Activated naive CD4-positive, alpha-beta T cell treated with anti-CD3 and anti-CD28 coated beads, Interleukin-2, amount 50 U/mL, for 24 hours (primary cell): ENCODE data around the gene KIRREL3.

Experiments
- H3K27ac Mint-ChIP-seq: one replicate; pipeline ENCODE4 v1.8.0; 2021; ENCODE audit warnings: mild to moderate bottlenecking, mixed read lengths
- H3K27me3 Mint-ChIP-seq: one replicate; pipeline ENCODE4 v1.8.0; 2021; ENCODE audit warnings: mixed read lengths
- H3K36me3 Mint-ChIP-seq: one replicate; pipeline ENCODE4 v1.8.0; 2021; ENCODE audit warnings: mixed read lengths
- H3K4me1 Mint-ChIP-seq: one replicate; pipeline ENCODE4 v1.8.0; 2021; ENCODE audit warnings: mixed read lengths
- H3K4me3 Mint-ChIP-seq: one replicate; pipeline ENCODE4 v1.8.0; 2021; ENCODE audit warnings: mild to moderate bottlenecking, mixed read lengths
- H3K9me3 Mint-ChIP-seq: one replicate; pipeline ENCODE4 v1.8.0; 2021; ENCODE audit warnings: mixed read lengths

KIRREL3 gene

DNA sequence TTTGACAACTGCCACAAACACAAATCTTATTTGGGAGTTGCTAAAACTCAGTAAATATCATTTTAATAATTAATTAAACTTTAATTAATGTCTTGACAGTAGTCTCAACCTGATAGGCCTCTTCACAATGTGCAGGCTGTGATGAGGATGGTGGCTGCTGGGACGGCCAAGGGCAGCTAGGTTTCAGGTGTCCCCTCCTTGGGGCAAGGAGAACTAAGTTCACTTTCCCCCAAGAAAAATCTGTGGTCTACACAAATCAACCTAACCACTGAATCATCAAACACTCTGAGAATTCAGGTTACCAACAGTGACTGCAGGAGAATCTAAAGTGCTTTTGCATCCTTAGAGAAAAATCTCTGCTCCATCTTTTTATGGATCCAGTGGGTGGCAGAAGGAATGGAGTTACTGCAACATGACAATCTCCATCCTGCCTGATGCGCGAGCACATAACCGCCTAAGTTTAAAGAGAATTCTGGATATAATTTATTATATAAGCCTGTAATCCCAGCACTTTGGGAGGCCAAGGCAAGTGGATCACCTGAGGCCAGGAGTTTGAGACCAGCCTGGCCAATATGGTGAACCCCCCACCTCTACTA is 289.7 kb downstream of the KIRREL3 start:
- no peaks in the 10 kb centered on the region for H3K4me1 Mint-ChIP-seq
- H3K36me3 Mint-ChIP-seq: no peaks in the 10 kb centered on the region
- no peak overlapping the region for H3K4me3 Mint-ChIP-seq
- H3K27ac Mint-ChIP-seq: no peak overlapping the region
- H3K9me3 Mint-ChIP-seq: no peaks in the 10 kb centered on the region
- peaks cover 7% of the 10 kb centered on the region for H3K27me3 Mint-ChIP-seq

DNA sequence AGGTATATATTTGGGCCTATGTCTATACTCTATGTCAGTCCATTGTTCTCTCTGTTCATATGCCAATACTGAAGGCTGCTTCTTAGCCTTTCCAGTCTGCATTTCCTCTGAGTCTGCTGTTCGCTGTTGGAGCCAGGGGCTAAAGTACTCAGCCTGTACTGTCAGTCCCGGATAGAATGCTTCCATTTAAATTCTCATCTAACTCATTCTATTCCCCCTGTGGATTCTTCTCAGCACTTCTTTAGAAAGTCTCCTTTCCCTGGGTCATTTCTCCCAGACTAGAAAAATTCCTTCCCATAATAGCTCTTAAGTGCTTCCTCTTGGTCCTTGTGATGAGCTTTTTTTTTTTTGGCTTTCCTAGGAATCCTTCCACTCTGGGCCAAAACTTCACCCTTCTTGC is 293.1 kb downstream of the KIRREL3 start:
- Mint-ChIP-seq H3K4me1 (no peaks in the 10 kb centered on the region), H3K27ac (no peak overlapping the region), H3K4me3 (no peak overlapping the region), H3K36me3 (no peaks in the 10 kb centered on the region), H3K27me3 (peaks cover 1% of the 10 kb centered on the region), H3K9me3 (no peaks in the 10 kb centered on the region)

DNA sequence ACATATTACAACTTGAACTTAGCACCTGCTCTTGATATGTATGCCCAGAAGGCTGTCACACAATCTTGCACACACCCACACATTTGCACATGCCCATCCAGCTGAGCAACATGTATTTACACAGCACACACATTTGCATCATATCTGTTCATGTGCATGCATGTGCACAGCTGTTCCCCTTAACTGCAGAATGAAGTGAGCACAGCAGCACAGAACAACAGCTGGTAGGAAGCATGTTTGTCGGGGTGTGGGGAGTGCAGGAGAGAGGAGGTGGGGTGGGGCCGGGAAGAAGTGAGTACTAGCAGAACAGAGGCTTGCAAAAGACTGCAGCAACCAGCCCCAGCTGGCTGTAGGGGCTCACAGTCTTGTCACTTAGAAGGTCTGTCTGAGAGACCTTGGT is 296.5 kb downstream of the KIRREL3 start:
- Mint-ChIP-seq H3K9me3 (no peaks in the 10 kb centered on the region), H3K27ac (no peak overlapping the region), H3K4me1 (no peaks in the 10 kb centered on the region), H3K4me3 (no peak overlapping the region), H3K36me3 (no peaks in the 10 kb centered on the region), H3K27me3 (peaks cover 1% of the 10 kb centered on the region)

DNA sequence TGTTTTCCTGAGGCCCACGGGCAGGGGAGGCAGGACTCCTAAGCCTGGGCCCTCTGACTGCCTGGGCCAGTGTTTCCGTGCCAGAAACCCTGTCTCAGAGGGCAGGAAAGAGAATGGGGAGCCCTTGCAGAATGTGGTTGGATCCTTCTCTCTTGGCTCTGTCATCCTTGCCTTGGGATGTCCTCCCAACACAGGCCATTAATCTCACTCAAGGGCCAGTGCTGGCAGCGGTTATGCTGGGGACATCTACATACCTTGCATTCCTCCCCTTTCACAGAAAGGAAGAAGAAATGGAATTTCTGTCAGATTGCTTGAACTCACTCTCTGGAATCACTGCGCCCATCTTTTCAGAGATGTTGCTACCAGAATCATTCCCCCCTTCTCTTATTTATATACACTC is 296.9 kb downstream of the KIRREL3 start:
- no peak overlapping the region for H3K4me3 Mint-ChIP-seq
- H3K4me1 Mint-ChIP-seq: no peaks in the 10 kb centered on the region
- no peak overlapping the region for H3K27ac Mint-ChIP-seq
- H3K9me3 Mint-ChIP-seq: no peaks in the 10 kb centered on the region
- peaks cover 1% of the 10 kb centered on the region for H3K27me3 Mint-ChIP-seq
- H3K36me3 Mint-ChIP-seq: no peaks in the 10 kb centered on the region

DNA sequence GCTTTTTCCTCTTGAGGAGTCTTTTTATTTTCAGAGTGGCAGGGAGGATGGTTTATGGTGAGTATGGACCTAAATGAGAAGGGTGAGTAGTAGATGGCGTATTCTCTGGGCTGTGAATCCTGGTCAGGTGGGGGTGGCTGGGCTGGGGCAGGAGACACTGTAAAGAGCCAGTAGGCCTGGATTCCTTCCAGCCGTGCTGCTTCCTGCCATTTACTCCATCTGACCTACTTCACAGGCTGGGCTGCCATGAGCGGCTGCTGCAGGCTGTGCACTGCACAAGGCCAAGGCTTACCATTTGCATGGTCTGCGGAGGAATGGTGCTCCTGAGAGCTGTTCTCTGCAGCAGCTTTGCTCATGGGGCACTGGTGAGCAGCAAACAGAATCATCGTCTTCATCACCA is 297.6 kb downstream of the KIRREL3 start:
- Mint-ChIP-seq H3K36me3 (no peaks in the 10 kb centered on the region), H3K27me3 (peaks cover 3% of the 10 kb centered on the region), H3K27ac (no peak overlapping the region), H3K9me3 (no peaks in the 10 kb centered on the region), H3K4me1 (no peaks in the 10 kb centered on the region), H3K4me3 (no peak overlapping the region)

DNA sequence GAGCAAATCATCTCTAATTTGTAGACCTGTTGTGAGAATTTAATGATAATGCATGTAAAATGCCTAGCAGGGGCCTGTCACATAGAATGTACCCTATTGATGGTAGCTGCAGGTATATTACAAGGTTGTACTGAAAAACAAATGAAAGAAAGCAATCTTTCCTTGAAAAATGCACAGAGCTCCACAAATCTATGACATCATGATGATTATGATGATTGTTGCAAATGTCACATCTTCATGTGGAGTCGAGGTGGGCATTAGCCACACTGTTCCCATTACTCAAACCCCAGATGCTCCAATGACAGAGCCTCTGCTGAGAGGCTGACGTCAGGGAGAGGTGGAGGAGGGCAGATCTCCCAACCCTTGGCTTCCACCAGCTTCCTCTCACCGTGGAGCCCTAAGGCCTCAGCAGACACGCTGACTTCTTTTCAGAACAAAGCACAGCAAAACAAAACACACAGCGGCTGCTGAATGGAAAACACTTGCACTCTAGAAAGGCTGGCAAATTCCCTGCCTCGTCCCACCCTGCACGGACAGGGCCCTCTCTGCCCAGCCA is 298.3 kb downstream of the KIRREL3 start:
- no peak overlapping the region for H3K4me3 Mint-ChIP-seq
- no peaks in the 10 kb centered on the region for H3K9me3 Mint-ChIP-seq
- H3K36me3 Mint-ChIP-seq: no peaks in the 10 kb centered on the region
- H3K4me1 Mint-ChIP-seq: no peaks in the 10 kb centered on the region
- no peak overlapping the region for H3K27ac Mint-ChIP-seq
- peaks cover 3% of the 10 kb centered on the region for H3K27me3 Mint-ChIP-seq

DNA sequence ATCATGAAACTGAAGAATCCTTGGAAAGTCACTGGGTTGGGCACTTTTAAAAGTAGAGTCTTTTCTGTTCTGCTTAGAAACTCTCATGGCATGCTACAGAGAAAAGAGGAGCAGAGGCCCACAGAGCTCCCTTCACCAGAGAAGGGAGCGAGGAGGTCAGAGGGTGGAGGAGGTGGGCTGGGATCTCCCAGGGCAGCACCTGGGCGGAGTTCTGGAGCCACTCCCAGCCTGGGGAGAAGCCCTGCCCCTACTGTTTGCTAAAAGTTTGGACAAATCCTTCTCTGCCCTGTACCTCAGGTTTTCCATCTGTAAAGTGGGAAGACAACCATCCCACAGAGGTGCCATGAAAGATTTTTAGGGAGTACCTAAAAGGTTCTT is 299.1 kb downstream of the KIRREL3 start:
- Mint-ChIP-seq H3K4me1 (no peaks in the 10 kb centered on the region), H3K4me3 (no peak overlapping the region), H3K36me3 (no peaks in the 10 kb centered on the region), H3K27me3 (peaks cover 3% of the 10 kb centered on the region), H3K27ac (no peak overlapping the region), H3K9me3 (no peaks in the 10 kb centered on the region)

DNA sequence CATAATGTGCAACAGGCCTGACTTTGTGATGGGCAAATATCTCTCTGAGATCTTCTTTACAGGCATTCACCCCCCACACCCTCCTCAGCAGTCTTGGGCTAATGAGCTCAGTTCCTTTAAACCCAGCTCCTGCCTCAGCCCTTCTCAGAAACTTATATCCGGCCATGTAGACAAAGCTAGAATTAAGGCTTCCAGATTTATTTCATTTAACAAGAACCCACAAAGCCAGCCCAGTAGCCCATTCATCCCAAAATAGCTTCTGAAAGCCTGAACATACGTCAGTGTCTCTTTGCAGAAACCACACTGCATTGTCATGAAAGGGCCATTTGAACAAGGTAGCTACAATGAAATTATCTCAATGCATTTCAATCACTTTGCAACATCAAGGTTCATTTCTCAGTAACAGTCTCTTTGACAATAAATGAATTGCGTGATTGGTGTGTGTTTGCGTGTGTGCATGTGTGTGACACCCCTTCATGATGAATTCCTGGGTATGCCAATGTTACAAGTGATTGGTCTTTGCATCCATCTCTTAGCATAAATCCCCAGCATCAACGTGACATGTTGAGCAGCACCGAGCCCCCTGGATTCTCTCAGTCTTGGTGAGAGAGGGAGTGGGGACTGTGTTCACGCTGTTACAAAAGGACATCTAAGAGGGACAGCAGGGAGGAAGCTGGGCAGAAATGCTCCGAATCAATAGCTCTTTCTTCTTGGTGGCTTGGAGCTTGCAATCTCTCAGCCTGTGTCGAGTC is 299.6 kb downstream of the KIRREL3 start:
- Mint-ChIP-seq H3K36me3 (no peaks in the 10 kb centered on the region), H3K4me1 (no peaks in the 10 kb centered on the region), H3K9me3 (no peaks in the 10 kb centered on the region), H3K27me3 (peaks cover 3% of the 10 kb centered on the region), H3K27ac (no peak overlapping the region), H3K4me3 (no peak overlapping the region)

DNA sequence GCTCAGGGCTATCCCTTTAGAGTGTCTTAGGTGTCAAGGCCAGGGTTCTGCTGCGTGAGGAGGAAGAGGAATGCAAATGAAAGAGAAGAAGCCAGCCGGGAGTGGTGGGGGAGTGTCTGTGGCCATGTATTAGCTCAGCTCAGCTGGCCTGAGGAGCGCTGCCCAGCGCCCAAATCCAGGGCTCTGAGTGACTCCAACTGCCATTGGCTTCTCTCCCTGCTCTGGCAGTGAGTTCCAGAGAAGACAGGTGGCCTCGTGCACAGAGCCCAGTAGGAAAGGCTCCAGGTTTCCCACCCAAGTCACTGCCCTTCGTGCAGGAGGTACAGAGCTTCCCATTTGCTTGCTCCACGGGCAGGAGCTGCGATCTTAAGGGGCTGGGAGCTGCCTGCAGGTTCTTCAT is 302.0 kb downstream of the KIRREL3 start:
- Mint-ChIP-seq H3K4me3 (no peak overlapping the region), H3K4me1 (no peaks in the 10 kb centered on the region), H3K36me3 (no peaks in the 10 kb centered on the region), H3K9me3 (no peaks in the 10 kb centered on the region), H3K27ac (no peak overlapping the region), H3K27me3 (peaks cover 3% of the 10 kb centered on the region)

DNA sequence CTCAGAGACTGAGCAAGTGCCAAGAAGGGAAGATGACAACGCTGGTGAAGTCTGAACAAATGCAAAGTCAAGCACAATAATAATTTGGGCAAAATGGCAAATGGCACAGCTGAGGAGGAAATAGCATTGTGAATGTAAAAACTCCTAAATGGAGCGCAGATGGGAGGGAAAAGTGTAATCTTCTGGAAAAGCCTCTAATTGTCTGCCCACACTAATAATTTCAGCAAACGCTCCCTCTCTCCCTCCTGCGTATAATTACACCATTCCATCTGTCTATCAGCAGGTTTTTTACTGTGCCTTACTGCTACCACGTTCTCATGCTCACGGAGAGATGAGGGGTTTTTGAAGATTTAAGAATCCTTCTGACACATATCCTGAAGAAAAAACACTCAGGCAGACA is 302.6 kb downstream of the KIRREL3 start:
- Mint-ChIP-seq H3K36me3 (no peaks in the 10 kb centered on the region), H3K9me3 (no peaks in the 10 kb centered on the region), H3K4me1 (no peaks in the 10 kb centered on the region), H3K27ac (no peak overlapping the region), H3K4me3 (no peak overlapping the region), H3K27me3 (peaks cover 2% of the 10 kb centered on the region)

DNA sequence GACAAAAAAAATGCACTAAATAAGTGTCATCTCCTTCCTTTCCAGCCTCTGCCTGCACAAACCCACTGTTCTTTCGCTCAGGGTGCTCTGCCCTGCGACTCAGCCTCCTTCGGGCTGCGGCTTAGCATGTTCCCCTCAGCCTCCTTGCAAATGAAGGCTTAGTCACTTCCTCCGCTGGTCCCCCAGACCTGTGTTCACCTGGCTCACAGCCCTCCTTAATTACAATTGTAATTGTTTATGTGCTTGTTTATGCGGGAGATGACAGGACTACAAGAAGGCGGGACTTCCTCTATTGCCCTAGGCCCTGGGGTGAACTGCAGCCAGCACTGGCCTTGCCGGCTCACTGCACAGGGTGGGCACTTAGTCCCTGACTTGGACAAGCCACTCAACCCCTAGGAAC is 303.6 kb downstream of the KIRREL3 start:
- H3K36me3 Mint-ChIP-seq: no peaks in the 10 kb centered on the region
- no peaks in the 10 kb centered on the region for H3K9me3 Mint-ChIP-seq
- H3K4me1 Mint-ChIP-seq: no peaks in the 10 kb centered on the region
- no peak overlapping the region for H3K27ac Mint-ChIP-seq
- H3K27me3 Mint-ChIP-seq: peaks cover 2% of the 10 kb centered on the region
- no peak overlapping the region for H3K4me3 Mint-ChIP-seq

DNA sequence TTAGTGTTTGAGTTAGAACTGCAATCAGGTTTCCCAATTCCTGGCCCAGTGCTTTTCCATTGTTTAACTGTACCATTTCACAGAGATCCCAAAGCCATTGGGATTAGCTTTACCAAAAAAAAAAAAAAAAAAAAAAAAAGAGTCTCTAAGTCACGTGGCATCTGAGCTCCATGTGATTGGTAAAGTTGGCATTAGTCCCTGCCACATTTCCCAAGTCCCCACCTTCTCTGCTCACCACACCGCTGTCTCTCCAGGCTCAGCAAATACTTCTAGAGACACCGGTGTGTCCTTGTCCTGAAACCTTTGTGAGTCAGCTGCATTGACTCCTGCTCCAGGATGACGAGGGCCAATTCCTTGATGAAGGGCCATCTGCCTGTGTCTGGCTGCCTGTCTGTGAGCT is 305.3 kb downstream of the KIRREL3 start:
- no peaks in the 10 kb centered on the region for H3K36me3 Mint-ChIP-seq
- H3K4me1 Mint-ChIP-seq: no peaks in the 10 kb centered on the region
- no peaks in the 10 kb centered on the region for H3K9me3 Mint-ChIP-seq
- H3K27me3 Mint-ChIP-seq: peaks cover 2% of the 10 kb centered on the region
- no peak overlapping the region for H3K4me3 Mint-ChIP-seq
- H3K27ac Mint-ChIP-seq: no peak overlapping the region

DNA sequence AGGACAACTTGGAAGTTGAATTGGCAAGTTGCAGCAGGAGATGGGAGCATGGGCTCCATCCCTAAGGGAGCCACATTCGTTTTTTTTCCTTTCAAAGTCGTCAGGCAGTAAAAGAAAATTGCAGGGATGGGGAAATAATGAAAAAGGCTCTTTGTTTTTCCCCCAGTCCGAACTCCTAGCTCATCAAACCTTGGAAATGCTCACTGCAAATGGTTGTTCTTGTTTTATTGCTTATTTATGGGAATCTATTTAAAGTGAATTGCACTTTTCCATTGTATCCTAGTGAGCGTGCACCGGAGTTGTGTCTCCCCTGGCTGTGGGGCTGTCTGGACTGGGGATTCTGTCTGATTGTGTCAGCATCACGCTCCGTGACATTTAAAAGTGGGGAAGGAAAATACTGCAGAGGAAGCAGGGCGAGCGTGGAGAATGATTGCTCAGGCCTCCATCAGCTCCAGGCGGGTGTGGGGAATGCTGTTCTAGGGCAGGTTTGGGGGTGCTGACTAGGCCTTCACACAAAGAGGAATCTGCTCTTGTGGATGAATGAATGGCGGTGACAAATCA is 306.4 kb downstream of the KIRREL3 start:
- Mint-ChIP-seq H3K4me1 (no peaks in the 10 kb centered on the region), H3K4me3 (no peak overlapping the region), H3K27ac (no peak overlapping the region), H3K27me3 (peaks cover 2% of the 10 kb centered on the region), H3K36me3 (no peaks in the 10 kb centered on the region), H3K9me3 (no peaks in the 10 kb centered on the region)

DNA sequence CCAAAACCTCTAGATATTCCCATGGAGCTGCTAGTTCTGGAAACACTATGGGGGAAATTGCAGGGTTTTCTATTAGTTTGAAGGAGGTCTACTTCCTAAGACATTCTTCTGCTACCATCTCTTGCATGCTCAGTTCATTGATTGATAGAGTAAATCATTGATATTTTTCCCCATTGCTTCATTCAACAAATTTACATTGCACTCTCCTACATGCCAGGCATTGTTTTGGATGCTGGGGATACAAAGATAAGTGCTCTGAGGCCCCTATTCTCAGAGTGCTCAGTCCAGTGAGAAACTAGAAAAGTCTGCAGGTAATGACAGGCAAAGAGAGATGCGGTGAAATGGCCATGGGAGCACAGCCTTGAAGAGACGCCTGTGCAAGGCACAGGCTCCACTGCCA is 313.1 kb downstream of the KIRREL3 start:
- no peaks in the 10 kb centered on the region for H3K4me1 Mint-ChIP-seq
- H3K36me3 Mint-ChIP-seq: no peaks in the 10 kb centered on the region
- no peak overlapping the region for H3K4me3 Mint-ChIP-seq
- H3K27ac Mint-ChIP-seq: no peak overlapping the region
- H3K27me3 Mint-ChIP-seq: no peaks in the 10 kb centered on the region
- no peaks in the 10 kb centered on the region for H3K9me3 Mint-ChIP-seq

DNA sequence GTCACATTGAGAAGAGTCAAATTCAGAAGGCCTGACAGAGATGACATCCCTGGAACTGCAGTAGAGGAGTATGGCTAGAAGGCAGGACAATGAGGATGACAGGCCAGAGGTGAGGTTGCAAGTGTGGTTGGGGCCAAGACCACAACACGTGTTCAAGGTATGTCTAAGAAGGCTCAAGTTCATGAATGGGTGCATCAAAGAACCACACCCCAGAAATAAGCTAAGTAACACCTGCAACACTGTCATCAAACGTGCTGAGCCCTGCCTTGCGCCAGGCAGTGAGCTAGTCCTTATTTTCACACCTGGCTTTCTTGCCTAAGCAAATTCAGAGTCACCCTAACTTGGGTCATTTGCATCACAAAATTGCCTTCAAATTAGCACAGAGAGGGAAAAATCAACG is 313.6 kb downstream of the KIRREL3 start:
- H3K4me3 Mint-ChIP-seq: no peak overlapping the region
- no peaks in the 10 kb centered on the region for H3K27me3 Mint-ChIP-seq
- H3K36me3 Mint-ChIP-seq: no peaks in the 10 kb centered on the region
- H3K9me3 Mint-ChIP-seq: no peaks in the 10 kb centered on the region
- H3K4me1 Mint-ChIP-seq: no peaks in the 10 kb centered on the region
- H3K27ac Mint-ChIP-seq: no peak overlapping the region
